Neutrophil (primary cell): ENCODE results near the gene FREM1.

Experiments
- H3K27ac ChIP-seq: fragments of 200-600 bp; sonication (generic); 2 replicates; pipeline ENCODE4 v1.5.1; 2016; ENCODE audit warnings: mild to moderate bottlenecking, moderate library complexity
- H3K27me3 ChIP-seq: fragments of 200-600 bp; sonication (generic); 2 replicates; pipeline ENCODE4 v1.6.0; 2016; ENCODE audit warnings: mild to moderate bottlenecking
- H3K36me3 ChIP-seq: fragments of 200-600 bp; sonication (generic); 2 replicates; pipeline ENCODE4 v1.5.1; 2017
- H3K4me1 ChIP-seq, 2 experiments: fragments of 200-600 bp in 1 of 2; sonication (generic) in 1 of 2; 1 replicate in 1 of 2; 2 replicates in 1 of 2; pipeline versions ENCODE4 v1.5.1 to v1.6.1; 2013 to 2016; ENCODE audit warnings: low read depth in 1 of 2, low read length in 1 of 2, mild to moderate bottlenecking in 1 of 2, moderate library complexity in 1 of 2; ENCODE audit not compliant: control insufficient read depth in 1 of 2, insufficient read depth in 1 of 2
- H3K4me3 ChIP-seq, 2 experiments: fragments of 200-600 bp in 1 of 2; sonication (generic) in 1 of 2; 1 replicate in 1 of 2; 2 replicates in 1 of 2; pipeline ENCODE4 v1.5.1; 2013 to 2016; ENCODE audit warnings: low read depth in 1 of 2, low read length in 1 of 2, mild to moderate bottlenecking in 1 of 2, moderate library complexity in 1 of 2
- H3K9me3 ChIP-seq: fragments of 200-600 bp; sonication (generic); 2 replicates; pipeline ENCODE4 v1.5.1; 2016
- TF ChIP-seq, protein P1 (sequence below): fragments of 200-600 bp; sonication (generic); IDR thresholded peaks from 2 replicates; pipeline ENCODE4 v1.5.1; 2016; ENCODE audit warnings: antibody characterized with exemption

Gene FREM1

DNA sequence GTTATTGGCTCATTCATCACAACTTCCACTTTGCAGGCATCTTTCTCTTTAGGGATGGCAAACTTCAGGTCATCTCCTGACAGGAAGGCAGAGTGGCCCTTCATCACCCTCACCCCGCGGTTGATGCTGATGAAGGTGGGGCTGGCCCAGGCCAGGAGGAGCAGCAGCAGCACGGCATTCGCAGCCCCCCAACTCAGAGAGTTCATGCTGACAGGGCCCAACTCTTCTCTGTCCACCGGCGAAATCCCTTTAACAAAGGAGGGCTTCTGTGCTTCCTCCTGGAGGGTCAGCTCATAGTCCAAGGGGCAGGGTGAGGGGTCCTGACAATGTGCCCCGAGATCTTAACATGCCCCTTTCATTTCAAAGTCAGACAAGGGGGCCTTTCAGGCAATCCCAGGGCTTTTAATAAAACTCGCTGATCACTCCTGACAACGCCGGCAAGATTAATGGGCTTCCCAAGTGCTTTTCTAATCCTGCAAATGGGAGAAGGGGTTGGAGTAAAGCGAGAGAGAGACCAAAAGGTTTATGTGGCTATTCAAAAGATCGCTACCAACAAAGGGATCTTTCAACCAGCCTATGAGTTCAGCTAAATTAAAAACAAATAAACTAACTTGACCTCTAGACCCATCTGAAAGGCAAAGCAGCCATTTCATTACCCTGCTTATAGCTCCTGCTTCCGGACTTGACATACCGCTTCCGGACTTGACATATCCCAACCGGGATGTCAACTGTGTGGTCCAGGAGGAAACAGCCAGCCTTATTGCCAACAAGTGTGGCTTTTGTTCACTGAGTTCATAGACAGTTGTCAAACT lies 41.2 kb downstream of the FREM1 start:
- no peak overlapping the region for H3K27ac ChIP-seq
- no peaks in the 10 kb centered on the region for H3K27me3 ChIP-seq
- H3K36me3 ChIP-seq, result no peaks in the 10 kb centered on the region
- no peaks in the 10 kb centered on the region for H3K9me3 ChIP-seq
- TF ChIP-seq, protein P1, sequence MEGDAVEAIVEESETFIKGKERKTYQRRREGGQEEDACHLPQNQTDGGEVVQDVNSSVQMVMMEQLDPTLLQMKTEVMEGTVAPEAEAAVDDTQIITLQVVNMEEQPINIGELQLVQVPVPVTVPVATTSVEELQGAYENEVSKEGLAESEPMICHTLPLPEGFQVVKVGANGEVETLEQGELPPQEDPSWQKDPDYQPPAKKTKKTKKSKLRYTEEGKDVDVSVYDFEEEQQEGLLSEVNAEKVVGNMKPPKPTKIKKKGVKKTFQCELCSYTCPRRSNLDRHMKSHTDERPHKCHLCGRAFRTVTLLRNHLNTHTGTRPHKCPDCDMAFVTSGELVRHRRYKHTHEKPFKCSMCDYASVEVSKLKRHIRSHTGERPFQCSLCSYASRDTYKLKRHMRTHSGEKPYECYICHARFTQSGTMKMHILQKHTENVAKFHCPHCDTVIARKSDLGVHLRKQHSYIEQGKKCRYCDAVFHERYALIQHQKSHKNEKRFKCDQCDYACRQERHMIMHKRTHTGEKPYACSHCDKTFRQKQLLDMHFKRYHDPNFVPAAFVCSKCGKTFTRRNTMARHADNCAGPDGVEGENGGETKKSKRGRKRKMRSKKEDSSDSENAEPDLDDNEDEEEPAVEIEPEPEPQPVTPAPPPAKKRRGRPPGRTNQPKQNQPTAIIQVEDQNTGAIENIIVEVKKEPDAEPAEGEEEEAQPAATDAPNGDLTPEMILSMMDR, result no peak
- no peak overlapping the region for H3K4me3 ChIP-seq
- H3K4me1 ChIP-seq, result no peaks in the 10 kb centered on the region

- H3K4me1 ChIP-seq, result no peaks in the 10 kb centered on the region
- TF ChIP-seq, protein P1, result no peak
- H3K36me3 ChIP-seq, result no peaks in the 10 kb centered on the region
- no peak overlapping the region for H3K4me3 ChIP-seq
- no peaks in the 10 kb centered on the region for H3K9me3 ChIP-seq
- H3K27me3 ChIP-seq, result no peaks in the 10 kb centered on the region
- no peak overlapping the region for H3K27ac ChIP-seq
These were observed 41.8 kb downstream of the FREM1 start for GRCh38 chr9:14868418-14868771.

DNA sequence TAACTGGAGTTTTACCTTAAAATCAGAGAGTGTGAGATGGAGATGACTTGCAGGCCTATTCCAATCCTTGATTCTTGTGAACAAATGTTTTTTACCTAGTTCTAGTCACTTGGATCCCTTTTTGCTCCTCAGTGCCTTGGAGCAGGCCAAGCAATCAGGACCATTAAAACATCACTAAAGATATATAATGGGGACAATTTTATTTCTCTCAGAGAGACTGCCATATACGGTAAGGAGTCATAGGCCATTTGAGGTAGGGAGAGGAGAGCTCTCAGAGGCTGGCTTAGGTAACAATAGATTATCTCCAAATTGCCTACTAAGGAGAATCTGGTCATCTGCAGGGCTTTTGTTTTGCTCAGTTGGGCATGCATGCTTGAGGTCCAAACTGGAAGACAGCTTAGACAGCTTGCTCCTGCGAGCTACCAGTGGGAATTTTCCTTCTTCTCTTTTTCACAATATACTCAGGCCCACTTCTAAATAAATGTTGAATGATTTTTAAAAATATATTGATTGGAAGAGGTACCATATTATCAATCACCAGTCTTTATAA lies 44.0 kb downstream of the FREM1 start:
- Histone ChIP-seq H3K9me3 (no peaks in the 10 kb centered on the region), H3K36me3 (no peaks in the 10 kb centered on the region), H3K27ac (no peak overlapping the region), H3K4me1 (no peaks in the 10 kb centered on the region), H3K27me3 (no peaks in the 10 kb centered on the region), H3K4me3 (no peak overlapping the region)
- TF ChIP-seq, protein P1, result no peak

- H3K27ac ChIP-seq, result no peak overlapping the region
- no peaks in the 10 kb centered on the region for H3K4me1 ChIP-seq
- TF ChIP-seq, protein P1, result no peak
- no peaks in the 10 kb centered on the region for H3K9me3 ChIP-seq
- no peak overlapping the region for H3K4me3 ChIP-seq
- H3K27me3 ChIP-seq, result no peaks in the 10 kb centered on the region
- no peaks in the 10 kb centered on the region for H3K36me3 ChIP-seq
These were observed 45.9 kb downstream of the FREM1 start for GRCh38 chr9:14864309-14864708.

DNA sequence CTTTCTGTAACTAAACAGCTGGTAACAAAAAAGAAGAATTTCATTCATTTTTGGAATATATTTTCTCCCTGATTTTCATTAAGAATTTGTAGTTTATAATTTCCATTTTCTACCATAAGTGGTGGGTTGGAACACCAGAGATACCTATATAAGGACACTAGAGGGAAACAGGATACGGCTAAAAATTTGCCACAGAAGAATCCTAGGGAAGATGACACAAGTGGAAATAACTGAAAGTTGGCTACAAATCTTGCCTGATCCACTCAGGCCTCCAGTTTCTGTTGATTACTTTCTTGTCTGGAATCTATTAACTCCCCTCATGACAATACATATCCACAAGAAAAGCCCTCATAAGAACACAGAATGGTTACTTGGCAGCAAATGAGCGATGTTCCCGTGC lies 46.8 kb downstream of the FREM1 start:
- TF ChIP-seq, protein P1, result no peak
- Histone ChIP-seq H3K36me3 (no peaks in the 10 kb centered on the region), H3K27ac (no peak overlapping the region), H3K4me3 (no peak overlapping the region), H3K9me3 (no peaks in the 10 kb centered on the region), H3K4me1 (no peaks in the 10 kb centered on the region), H3K27me3 (no peaks in the 10 kb centered on the region)
